ENCODE results near the gene SNRK.

- no peak for TF ChIP-seq CTCF (IDR thresholded peaks at IDR 0.05)
- TF ChIP-seq POLR2AphosphoS5 (IDR thresholded peaks at IDR 0.05): no peak
- no peak for TF ChIP-seq EP300 (IDR thresholded peaks at IDR 0.05)
- TF ChIP-seq POLR2A (IDR thresholded peaks at IDR 0.05): no peak
These were observed 84.1 kb downstream of the SNRK start for GRCh38 chr3:43370293-43370980.

Measured in gastroesophageal sphincter (tissue), 3 donors.